Glomerular visceral epithelial cell (primary cell): Measurements from ENCODE around the gene TIGD2.
A peak's percentile ranks its signal among the peaks of the same experiment; 100 is the strongest.

Source experiments
- DNase-seq: peaks from one replicate; pipeline ENCODE4 v3.0.0-alpha.2; 2016; ENCODE audit errors: extremely low spot score

Gene TIGD2

DNA sequence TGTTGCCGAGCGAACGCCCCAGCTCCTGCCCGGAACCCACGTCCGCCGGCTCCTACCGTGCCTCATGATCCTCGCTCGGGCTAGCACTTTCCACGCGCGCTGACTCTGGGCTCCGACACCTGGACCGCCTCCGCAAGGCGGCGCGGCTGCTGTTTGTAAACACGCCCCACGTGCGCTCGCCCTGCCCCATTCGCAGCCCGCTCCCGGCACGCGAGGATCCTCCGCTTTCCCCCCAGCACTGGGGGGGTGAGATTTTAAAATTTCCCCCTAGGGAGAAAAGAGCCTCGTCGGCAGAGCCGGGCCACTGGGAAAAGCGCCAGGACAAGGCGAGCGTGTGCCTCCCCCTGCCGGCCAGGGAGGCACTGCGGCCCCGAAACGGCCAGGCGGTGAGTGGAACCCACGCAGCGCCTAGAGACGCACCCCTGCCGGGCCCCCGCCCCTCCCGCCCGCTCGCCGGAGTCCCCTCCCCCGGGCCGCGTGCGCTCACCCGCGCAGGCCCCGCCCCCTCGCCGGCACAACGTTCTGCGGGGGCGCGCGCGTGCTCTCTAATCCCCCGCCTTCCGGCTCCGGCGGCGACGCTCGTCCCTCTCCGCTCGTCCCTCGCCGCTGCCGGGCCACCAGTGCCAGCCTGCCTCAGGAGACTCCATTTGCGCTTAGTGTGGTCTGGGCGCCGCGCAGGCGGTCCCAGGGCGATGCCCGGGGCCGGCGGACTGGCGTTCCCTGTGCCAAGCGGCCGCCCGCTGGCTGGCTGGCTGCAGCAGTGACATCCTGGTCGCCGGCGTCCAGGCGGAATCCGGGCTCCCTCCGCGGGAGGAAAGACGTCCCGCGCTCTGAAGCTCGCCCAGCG is at the start of gene TIGD2:
Gene TIGD2 (plus strand): TSS at position 548 of the 847 bp plus-strand sequence. CDS start 1,442 bp downstream, outside the sequence.
- peak; percentile 94 for DNase-seq

DNA sequence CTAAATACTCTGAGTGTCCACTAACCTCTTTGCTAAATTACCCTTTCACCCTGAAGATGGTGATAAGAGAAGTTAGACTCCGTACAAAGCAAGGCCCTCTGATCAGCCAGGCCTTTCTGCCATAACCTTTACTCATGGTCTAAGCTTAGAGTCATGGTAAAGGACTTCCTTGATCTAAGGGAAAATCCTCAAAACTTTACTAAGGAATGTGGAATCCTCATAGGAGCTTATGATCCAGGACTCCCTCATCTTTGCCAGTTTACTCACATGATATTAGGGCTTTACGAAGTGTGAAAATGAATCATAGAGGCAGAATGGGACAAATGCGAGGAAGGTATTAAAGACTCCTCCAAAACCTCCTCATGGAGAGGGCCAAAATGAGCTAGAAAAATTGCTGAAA is 46.5 kb upstream of the TIGD2 start:
- peak; percentile 60 for DNase-seq

DNA sequence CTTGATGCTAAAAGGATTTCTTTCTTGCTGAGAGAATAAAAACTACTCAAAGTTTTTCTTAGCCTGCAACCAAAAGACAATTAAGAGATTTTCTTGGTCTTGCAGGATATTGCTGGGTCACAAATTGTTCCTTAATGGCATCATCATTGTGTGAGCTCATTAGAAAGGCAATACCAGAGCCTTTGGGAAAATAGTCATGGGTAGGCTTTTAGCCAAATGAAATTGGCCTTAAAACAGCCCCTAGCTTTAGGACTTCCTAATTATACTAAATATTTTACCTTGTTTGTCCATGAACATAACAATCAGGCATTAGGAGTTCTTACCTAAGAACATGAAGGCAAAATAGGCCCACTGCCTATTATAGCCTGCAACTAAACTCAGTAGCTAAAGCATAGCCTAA is 43.9 kb upstream of the TIGD2 start:
- DNase-seq = no peak

DNA sequence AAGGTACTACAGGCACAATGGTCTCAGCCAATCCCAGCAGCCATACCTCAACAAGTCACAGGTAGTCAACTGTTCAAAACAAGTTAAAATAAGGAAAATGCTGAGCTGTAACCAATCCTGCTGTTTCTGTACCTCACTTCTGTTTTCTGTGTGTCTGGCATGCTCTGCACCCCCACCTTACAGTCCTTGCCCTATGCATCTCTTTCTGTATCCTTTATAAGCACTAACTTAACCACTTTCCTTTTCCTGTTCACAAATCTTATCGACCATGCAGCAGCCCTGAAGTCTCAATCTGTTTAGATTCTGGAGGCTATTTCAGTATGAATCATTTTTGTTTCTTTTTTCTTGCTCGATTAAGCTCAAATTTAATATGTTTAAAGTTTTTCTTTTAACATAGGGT is 41.9 kb upstream of the TIGD2 start:
- DNase-seq = no peak

DNA sequence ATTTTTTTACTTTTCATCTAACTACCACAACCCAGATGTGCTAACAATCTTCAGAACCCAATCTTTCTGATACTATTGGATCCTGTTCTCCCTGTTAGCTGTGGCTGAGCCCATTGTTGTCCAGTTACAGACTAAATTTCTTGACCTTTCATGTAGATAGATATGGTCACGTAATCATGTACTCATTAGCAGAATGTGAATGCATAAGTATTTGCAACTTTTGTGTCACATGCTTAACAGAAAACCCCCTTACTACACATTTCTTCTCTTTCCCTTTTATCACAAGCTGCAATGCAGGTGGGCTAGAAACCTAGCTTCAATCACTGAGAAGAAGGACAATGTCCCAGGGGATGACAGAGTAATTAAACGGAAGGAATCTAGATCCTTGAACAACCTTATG is 41.3 kb upstream of the TIGD2 start:
- no peak for DNase-seq

DNA sequence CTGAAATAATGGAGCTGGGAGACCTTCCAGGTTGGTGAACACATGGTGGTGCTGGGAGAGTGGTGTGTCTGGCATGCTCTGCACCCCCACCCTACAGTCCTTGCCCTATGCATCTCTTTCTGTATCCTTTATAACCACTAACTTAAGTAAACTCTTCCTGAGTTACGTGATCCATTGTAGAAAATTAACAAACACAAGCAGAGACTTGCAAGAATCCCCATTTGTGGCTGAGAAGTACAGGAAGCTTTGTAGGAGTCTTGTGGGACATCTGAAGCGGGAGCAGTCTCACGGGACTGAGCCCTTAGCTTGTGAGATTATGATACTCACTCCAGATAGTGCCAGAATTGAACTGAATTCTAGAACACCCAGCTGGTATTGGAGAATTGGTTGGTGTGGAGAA is 40.0 kb upstream of the TIGD2 start:
- DNase-seq = no peak

DNA sequence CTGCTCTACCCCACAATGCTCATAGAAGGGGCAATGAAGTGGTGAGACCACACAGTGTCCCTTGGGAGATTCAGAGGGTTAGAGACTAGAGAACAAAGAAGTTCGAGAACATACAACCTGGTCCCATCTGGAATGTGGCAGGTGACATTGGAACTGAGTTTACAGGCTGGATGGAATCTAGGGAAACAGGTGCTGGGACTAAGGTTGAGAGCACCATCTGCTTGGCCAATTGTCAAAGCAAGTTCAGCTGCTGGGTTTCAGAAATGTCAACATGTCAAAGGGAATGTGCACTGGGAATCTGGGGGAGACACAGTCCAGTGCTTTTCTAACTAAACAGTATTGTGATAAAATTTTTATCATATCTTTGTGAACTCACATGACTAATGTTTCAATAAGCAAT is 38.4 kb upstream of the TIGD2 start:
- DNase-seq = no peak

DNA sequence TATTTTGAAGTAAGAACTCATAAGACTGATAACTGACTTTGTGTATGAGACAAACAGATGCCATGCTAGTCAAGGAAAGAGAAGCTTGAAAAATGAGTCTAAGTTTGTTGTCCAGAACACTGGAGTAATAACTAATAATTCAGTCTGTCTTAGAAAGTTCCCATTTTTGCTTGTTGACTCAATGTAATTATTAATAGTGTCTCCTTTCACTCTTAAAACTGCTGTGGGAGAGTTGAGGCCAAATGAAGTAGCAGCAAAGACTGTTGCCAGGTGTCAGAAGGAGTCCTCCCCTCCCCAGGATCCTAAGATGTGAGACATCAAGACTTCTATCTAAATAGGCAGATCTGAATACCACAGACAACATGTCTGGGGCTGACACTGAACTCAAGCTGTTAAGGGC is 33.6 kb upstream of the TIGD2 start:
- DNase-seq = no peak

DNA sequence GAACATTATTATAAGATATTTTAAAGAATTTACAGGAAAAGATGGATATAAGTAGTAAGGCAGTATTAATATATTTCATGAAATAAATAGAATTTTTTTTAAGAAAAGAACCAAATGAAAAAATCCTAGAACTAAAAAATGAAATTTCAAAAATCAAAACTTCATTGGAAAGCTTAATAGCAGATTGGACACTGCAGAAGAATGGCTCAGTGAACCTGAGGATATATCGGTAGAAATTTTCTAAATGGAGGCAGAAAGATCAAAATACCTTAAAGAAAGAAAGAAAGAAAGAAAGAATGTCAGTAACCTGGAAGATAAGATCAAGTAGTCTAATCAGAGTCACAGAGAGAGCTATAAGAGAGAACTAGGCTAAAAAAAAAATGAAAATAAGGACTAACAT is 33.0 kb upstream of the TIGD2 start:
- no peak for DNase-seq

DNA sequence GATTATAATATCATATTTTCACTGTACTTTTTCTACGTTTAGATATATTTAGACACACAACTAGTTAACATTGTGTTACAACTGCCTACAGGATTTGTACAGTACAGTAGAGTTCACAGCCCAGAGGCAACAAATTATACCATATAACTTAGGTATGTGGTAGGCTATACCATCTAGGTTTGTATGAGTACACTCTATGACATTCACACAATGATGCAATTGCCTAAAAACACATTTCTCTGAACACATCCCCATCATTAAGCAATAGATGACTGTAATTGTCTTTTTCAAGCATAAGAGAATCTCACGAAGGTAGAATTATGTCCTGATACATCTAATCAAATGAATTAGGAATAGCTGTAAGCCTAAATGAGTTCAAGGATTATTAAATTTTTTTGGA is 12.3 kb upstream of the TIGD2 start:
- no peak for DNase-seq

DNA sequence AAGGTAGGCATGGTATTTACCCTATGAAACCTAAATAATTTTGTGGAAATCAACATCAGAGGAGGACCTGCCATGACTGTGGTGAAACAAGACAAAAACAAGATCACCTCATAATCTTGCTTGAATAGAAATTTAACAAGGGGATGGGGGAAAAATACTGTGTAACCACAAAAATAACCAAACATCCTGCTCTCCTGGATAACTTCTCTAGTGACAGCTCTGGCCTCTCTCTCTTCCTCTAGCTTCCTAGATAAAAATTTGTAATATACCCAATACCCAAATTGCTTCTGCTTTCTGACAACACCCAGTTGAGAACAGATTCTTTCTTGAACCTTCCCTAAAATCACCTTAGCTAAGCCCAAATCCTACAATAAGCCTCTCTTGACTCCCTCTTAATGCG is 11.9 kb upstream of the TIGD2 start:
- no peak for DNase-seq

DNA sequence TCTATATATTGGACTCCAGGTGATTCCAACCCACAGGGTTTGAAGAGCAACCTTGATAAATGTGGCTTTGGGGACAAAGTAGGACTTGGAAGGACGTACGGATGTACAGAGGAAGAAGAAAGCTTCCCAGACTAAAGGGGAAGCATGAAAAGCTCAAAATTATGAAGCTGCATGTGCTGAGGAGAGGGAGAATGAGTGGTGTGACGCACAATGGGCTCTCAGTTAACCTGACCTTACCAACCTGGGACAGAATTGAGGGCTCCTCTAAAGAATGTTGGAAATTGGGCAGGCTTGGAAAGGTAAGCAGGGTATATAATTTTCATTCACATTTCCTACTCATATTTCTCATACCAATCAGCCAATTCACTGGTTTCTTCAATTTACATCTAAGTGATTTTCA is 10.5 kb upstream of the TIGD2 start:
- DNase-seq = no peak

DNA sequence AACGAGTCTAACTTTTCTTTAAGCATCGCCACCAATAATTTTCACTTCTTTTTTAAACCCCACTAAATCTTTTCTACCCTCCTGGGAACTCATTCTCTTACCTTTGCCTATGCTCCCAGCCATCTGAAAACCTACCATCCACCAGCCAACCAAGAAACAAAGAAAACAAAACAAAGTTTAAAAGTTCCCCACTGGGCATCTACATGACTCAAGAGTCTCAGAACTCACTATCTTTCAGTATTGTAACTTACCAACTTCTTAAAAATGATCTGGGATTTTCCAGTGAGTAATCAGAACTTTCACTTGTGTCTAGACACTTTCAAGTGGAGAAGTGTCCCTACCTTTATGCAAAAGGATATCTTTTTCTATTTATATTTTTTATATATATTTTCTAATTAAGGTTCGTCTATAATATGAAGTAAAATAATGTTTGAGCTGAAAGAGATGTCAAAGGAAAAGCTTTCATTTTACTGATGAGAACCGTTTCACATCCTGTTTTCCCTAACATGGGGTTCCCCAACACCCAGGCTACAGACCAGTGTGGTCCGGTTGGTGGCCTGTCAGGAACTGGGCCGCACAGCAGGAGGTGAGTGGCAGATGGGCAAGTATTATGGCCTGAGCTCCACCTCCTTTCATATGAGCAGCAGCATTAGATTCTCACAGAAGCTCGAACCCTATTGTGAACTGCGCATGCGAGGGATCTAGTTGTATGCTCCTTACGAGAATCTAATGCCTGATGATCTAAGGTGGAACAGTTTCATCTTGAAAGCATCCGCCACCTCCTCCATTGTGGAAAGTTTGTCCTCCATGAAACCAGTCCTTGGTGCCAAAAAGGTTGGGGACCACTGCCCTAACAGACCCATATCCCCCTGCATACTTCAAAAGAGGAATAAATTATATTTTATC is 9.8 kb upstream of the TIGD2 start:
- DNase-seq = no peak

DNA sequence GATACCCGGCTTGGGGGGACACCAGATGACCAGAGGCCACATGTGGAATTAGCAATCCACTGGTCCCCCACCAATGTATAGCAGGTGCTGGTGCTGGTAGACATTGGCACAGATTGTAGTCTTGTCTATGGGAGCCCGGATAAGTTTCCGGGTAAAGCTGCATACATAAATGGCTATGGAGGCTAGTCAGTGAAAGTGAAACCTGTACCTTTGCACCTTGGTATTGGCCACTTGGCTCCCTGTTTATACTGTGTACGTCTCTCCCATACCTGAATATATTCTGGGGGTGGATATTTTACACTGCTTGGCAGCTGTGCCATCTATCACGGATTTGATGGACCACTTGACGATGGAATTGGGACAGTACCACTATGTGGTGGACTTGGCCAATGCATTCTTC is 5.6 kb upstream of the TIGD2 start:
- DNase-seq = no peak

DNA sequence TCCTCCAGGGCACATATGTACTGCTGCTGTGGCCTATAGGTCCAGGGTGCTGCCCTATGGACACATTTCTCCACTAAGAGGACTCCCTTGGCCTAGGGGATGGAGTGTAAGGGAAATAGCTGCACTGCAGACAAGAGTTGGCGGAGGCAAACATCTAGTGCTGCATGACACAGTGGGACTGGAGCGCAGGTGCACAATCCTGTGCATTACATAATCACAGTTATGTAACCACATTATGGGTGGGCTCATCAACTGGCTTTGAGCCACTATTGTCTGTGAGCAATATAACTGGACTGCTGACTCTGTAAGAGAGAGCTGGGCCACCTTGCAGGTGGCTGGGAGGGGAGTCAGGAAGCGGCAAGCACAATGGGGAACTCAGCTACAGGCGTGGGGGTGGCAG is 3.2 kb upstream of the TIGD2 start:
- DNase-seq = no peak

DNA sequence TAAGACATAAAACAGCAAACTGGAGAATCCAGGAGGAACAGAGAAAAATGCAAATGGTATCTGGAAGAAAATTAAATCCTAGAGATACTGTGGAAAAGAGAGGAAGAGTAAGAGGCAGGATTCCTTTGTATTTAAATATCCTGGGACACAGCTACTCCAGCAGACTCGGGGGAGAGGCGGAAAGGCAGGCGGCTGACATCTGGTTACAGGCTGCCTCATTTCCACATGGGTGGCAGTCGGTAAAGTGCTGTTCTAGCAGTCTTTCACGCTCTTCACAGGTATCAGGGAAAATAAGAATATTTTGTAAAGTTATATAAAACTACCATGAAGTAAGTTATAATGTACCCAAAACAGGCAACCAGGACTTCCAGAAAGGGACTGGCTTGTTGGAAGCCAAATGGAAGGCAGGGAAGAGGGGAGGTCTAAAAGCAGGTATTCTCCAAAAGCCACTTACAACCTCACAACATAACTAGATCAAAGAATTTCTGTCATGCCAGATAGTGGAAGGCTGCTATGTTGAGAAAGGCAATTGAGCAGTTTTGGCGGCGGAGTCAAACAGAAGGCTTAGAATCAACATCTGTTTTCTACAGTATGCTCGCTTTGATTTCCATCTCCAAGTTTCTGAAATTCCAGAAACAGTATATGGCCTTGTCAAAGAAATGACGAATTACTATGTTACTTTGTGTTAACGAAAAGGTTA is 1.3 kb upstream of the TIGD2 start:
- no peak for DNase-seq

DNA sequence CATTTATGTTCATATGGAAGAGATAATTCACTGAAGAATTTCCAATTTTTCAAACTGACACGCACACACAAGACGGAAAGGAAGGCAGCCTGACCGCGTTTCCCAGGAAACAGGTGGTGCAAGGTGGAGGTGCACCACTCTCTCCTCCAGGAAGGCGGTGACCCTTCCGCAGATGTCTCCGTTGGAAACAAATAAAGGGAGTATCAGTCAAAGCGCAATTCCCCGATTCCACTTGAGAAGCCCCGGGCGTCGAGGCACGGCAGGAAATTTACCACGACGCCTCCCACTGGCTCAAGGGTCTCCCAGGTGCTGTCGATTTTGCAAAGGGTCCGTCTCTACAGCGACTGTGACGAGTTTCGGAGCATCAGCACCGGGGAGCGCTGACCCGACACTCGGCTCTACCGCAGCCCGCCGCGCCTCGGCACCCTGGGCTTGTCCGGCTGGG is 770 bp upstream of the TIGD2 start:
- no peak for DNase-seq

DNA sequence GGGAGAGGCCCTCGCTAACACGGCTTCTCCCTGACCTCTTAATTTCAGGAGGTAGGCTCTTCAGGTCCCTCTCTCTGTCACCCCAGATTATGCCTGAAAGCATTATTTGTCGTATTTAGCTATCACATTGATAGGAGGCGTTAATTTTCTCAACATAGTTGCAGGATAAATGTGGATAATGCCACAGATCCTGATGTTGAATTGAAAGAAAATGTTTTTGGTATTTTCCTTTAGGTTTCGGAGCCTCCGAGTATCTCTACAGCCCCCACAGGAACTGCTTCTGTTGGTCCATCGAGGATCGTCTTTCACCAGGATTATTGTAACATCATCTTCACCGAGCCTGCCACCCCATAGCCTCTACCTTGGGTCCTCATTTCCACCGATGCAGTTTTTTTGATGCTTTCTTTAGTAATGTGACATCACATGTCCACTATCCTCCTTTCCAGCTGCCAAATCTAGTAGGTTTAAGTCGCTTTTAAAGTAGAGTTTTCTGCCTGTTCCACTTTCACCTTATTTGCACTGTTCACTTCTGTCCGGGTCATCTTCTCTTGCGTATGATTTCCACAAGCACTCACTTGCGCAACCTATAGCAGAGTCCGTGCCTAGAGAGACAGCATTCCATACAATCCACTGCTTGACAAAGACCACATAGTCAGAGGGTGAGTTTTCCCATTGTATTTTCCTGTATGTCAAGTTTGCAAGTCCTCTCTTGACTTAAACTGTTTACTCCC is 665 bp downstream of the TIGD2 start:
- peak; percentile 70 for DNase-seq

DNA sequence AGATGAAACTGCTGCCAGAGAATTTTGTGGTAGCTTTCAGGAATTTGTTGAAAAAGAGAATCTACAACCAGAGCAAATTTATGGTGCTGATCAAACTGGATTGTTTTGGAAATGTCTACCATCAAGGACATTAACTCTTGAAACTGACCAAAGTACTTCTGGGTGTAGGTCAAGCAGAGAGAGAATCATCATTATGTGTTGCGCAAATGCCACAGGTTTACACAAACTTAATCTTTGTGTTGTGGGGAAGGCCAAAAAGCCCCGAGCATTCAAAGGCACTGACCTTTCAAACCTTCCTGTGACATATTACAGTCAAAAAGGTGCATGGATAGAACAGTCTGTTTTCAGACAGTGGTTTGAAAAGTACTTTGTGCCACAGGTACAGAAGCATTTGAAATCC is 2.1 kb downstream of the TIGD2 start:
- no peak for DNase-seq

DNA sequence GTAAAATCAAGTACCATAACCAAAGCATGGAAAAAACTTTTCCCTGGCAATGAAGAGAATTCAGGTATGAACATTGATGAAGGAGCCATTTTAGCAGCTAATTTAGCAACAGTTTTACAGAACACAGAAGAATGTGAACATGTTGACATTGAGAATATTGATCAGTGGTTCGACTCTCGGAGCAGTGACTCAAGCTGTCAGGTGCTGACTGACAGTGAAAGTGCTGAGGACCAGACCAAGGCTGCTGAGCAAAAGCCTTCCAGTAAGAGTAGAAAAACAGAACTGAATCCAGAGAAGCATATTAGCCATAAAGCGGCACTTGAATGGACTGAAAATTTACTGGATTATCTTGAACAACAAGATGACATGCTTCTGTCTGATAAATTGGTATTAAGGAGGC is 2.8 kb downstream of the TIGD2 start:
- no peak for DNase-seq

DNA sequence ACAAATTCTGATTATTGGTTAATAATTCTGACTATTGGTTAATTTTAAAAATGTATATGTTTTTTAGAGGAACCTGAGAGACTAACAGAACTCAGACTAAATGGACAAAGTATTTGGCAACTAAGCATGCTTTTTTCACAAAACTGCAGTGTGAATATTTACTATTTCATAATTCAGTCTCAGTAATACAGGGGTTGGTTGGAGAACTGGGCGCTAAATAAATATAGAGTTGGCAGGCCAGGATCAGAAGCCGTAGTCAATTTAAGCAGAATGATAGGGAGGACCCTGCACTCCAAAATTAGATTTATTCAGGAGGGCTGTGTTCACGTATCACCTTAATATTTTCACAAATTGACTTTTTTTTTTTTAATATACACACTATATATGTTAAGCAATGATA is 5.8 kb downstream of the TIGD2 start:
- DNase-seq = no peak

DNA sequence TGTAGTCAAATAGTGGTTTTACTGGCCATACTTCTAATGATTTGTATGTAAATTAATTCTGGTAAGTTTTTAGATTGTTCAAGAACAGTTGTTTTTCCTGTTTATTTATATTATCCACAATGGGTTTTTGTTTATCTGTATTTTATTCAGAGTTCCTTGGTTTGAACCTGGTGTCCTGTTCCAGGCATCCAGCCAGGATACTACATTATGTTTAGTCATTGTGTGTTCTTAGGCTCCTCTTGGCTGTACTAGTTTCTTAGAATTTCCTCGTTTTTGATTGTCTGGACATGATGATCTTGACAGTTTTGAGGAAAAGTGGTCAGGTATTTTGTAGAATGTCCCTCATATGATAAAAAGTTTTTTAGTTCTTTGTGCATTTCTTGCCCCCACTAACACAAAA is 7.8 kb downstream of the TIGD2 start:
- DNase-seq = no peak
